Heart left ventricle (tissue), 16 donors: ENCODE data around the gene ESPNL. TPM values are rescaled to one million over a fixed set of nuclear protein-coding genes. Genes with fewer than 3 reads are reported as not detected.

ENCODE experiments used
- ATAC-seq, 4 donors: fragments of 200-7000 bp; cut with Tn5 transposase; one replicate each; pipeline ENCODE4 v1.9.1; 2020 to 2022; ENCODE audit warnings: moderate library complexity in 4 of 4, mild to moderate bottlenecking in 3 of 4, moderate number of reproducible peaks in 1 of 4
- DNase-seq, 5 donors: peaks; one replicate each; pipeline ENCODE4 v3.0.0-alpha.2; 2020
- H3K27ac ChIP-seq, 12 donors: fragments of 200-600 bp; sonication (generic) in 4 of 12; one replicate each; pipeline versions ENCODE4 v1.5.0 to v1.8.0; 2016 to 2022; ENCODE audit warnings: mild to moderate bottlenecking in 2 of 12
- H3K27me3 ChIP-seq, 9 donors: fragments of 200-600 bp; sonication (generic) in 2 of 9; one replicate each; pipeline versions ENCODE4 v1.5.1 to v1.8.0; 2016 to 2022; ENCODE audit warnings: mild to moderate bottlenecking in 3 of 9
- H3K36me3 ChIP-seq, 9 donors: fragments of 200-600 bp; sonication (generic) in 2 of 9; one replicate each; pipeline versions ENCODE4 v1.5.0 to v1.8.0; 2018 to 2022; ENCODE audit warnings: mild to moderate bottlenecking in 2 of 9
- H3K4me1 ChIP-seq, 12 donors: fragments of 200-600 bp; sonication (generic) in 4 of 12; one replicate each; pipeline versions ENCODE4 v1.5.0 to v1.8.0; 2016 to 2022; ENCODE audit warnings: mild to moderate bottlenecking in 3 of 12
- H3K4me3 ChIP-seq, 12 donors: fragments of 200-600 bp; sonication (generic) in 4 of 12; one replicate each; pipeline versions ENCODE4 v1.5.0 to v1.8.0; 2017 to 2022; ENCODE audit warnings: mild to moderate bottlenecking in 9 of 12, moderate library complexity in 4 of 12
- H3K9me3 ChIP-seq, 12 donors: fragments of 200-600 bp; sonication (generic) in 4 of 12; one replicate each; pipeline versions ENCODE4 v1.5.0 to v1.8.0; 2016 to 2022; ENCODE audit warnings: mild to moderate bottlenecking in 1 of 12
- POLR2A ChIP-seq, 2 donors: fragments of 450-650 bp; IDR thresholded peaks; one replicate each; pipeline ENCODE4 v1.6.1; 2017; ENCODE audit warnings: antibody characterized with exemption in 2 of 2, mild to moderate bottlenecking in 2 of 2, moderate library complexity in 2 of 2
- WGBS, 4 donors: extraction: QIAGEN DNeasy Blood & Tissue Kit in 2 of 4; methylation state at CpG; one replicate each; pipeline versions ENCODE4 v1.1.5 to v1.1.7; 2013 to 2018; 5-methylcytosine and 5-hydroxymethylcytosine counted together
- intact Hi-C, 10 donors: fragments of 100-400 bp; cut with DNase I; formaldehyde crosslinking; loops; one replicate each; pipeline versions ENCODE4 v1.11.1 to v1.14.2; 2022
- polyA plus RNA-seq, 2 donors: library from polyadenylated mRNA; stranded (reverse); fragments of 200-250 nt; gene quantifications; one replicate each; pipeline ENCODE4 v1.2.3, GENCODE V29; 2013
- total RNA-seq, 9 donors: library from RNA; depleted of rRNA in 2 of 9; stranded (reverse); fragments of >200 nt in 2 of 9; fragmentation: NEBNext Ultra II Directional in 3 of 9; extraction: Animal tissue kit (Norgen Biotek cat#: 25700) in 3 of 9; gene quantifications; one replicate each; pipeline versions ENCODE4 v1.1.0 to v1.2.4, GENCODE V29; 2016 to 2023
- TF ChIP-seq, protein P1 (sequence below), 12 donors: fragments of 200-600 bp; sonication (generic) in 4 of 12; IDR thresholded peaks; one replicate each; pipeline versions ENCODE4 v1.5.0 to v1.8.0; 2018 to 2022; ENCODE audit warnings: antibody characterized with exemption in 12 of 12, mild to moderate bottlenecking in 5 of 12
- donor health status: ischemic (EF 13 %, LVEDD 7.1; RV severe dilation, severe dysfunction).
- donor health status: healthy with polysubstance abuse.
- donor health status: DM: no; HTN: yes; CAD: no.
- donor health status: DM: no; HTN: no; CAD: no.
- donor health status: ischemic (EF 25% LVEDD 6.9; RV normal size, moderate dysfunction).
- donor health status: ischemic (EF 25% LVEDD 5.7; RV mildly dilated, moderate dysfunction).
- donor health status: healthy.
- donor health status: DM: yes; HTN: yes; CAD: no.
- donor health status: ischemic (EF 35%, LVEDD 5.7; RV mildly dilated, moderate dysfunction).
- donor health status: nonischemic (EF 11% LVEDD 7.7; RV severe dilation, severe dysfunction).
- donor health status: DM: yes; HTN: yes; CAD: no.
- donor health status: PGD.
- donor health status: ischemic (EF 29% LVEDD 5.4; RV normal size, mild dysfunction).
- donor health status: nonischemic (EF 23%, LVEDD 6.1; RV moderate dilation, normal function).

ESPNL gene
- total and polyA plus RNA-seq, 11 donors = 0.05 to 1.2 (median 0.27) TPM; not detected in 2

- Histone ChIP-seq H3K27ac (no peak overlapping the region), H3K4me3 (no peak overlapping the region), H3K9me3 (no peaks in the 10 kb centered on the region), H3K27me3 (no peaks in the 10 kb centered on the region), H3K36me3 (peaks cover 0 to 4% (median 0%) of the 10 kb centered on the region in 9 donors), H3K4me1 (no peaks in the 10 kb centered on the region)
- intact Hi-C loops = no loop called here
- DNase-seq (peak in 1 of 5 donors; percentile 48), ATAC-seq (no peak)
- WGBS, 4 donors = 89 to 95% (median 93%) methylated on average over 26 of the region's 26 CpGs
- TF ChIP-seq, protein P1, sequence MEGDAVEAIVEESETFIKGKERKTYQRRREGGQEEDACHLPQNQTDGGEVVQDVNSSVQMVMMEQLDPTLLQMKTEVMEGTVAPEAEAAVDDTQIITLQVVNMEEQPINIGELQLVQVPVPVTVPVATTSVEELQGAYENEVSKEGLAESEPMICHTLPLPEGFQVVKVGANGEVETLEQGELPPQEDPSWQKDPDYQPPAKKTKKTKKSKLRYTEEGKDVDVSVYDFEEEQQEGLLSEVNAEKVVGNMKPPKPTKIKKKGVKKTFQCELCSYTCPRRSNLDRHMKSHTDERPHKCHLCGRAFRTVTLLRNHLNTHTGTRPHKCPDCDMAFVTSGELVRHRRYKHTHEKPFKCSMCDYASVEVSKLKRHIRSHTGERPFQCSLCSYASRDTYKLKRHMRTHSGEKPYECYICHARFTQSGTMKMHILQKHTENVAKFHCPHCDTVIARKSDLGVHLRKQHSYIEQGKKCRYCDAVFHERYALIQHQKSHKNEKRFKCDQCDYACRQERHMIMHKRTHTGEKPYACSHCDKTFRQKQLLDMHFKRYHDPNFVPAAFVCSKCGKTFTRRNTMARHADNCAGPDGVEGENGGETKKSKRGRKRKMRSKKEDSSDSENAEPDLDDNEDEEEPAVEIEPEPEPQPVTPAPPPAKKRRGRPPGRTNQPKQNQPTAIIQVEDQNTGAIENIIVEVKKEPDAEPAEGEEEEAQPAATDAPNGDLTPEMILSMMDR (IDR thresholded peaks at IDR 0.05) = no peak
- no peak for TF ChIP-seq POLR2A (IDR thresholded peaks at IDR 0.05)
These were observed 6.7 kb upstream of the ESPNL start for GRCh38 chr2:238093181-238094140.

- WGBS, 4 donors = 90 to 94% (median 92%) methylated on average over 14 to 17 of the region's 17 CpGs
- Histone ChIP-seq H3K36me3 (peaks cover 0 to 4% (median 0%) of the 10 kb centered on the region in 9 donors), H3K27me3 (no peaks in the 10 kb centered on the region), H3K4me3 (no peak overlapping the region), H3K9me3 (no peaks in the 10 kb centered on the region), H3K27ac (no peak overlapping the region), H3K4me1 (peaks cover 0 to 10% (median 0%) of the 10 kb centered on the region in 12 donors)
- intact Hi-C loops = no loop called here
- ATAC-seq (no peak), DNase-seq (no peak)
- TF ChIP-seq, protein P1 (IDR thresholded peaks at IDR 0.05) = no peak
These were observed 5.6 kb upstream of the ESPNL start for GRCh38 chr2:238094438-238095022.

- peaks cover 0 to 4% (median 0%) of the 10 kb centered on the region in 9 donors for H3K36me3 ChIP-seq
- intact Hi-C loops = no loop called here
- DNase-seq (no peak), ATAC-seq (no peak)
- H3K4me3 ChIP-seq = no peak overlapping the region
- WGBS, 4 donors = 85 to 97% (median 91%) methylated on average over 7 of the region's 7 CpGs
- no peak overlapping the region for H3K27ac ChIP-seq
- H3K4me1 ChIP-seq = peaks cover 0 to 12% (median 0%) of the 10 kb centered on the region in 12 donors
- no peak for TF ChIP-seq POLR2A (IDR thresholded peaks at IDR 0.05)
- TF ChIP-seq, protein P1 (IDR thresholded peaks at IDR 0.05) = no peak
- no peaks in the 10 kb centered on the region for H3K27me3 ChIP-seq
- H3K9me3 ChIP-seq = no peaks in the 10 kb centered on the region
These were observed 5.0 kb upstream of the ESPNL start for GRCh38 chr2:238095143-238095542.
